GM19043 (cell line): ENCODE data around the gene CLEC4F.

Source experiments
- ATAC-seq: cut with Tn5 transposase; IDR thresholded peaks from one replicate; pipeline ENCODE4 v1.9.1; 2021; ENCODE audit warnings: low read depth; ENCODE audit not compliant: unreplicated experiment

CLEC4F gene, protein sequence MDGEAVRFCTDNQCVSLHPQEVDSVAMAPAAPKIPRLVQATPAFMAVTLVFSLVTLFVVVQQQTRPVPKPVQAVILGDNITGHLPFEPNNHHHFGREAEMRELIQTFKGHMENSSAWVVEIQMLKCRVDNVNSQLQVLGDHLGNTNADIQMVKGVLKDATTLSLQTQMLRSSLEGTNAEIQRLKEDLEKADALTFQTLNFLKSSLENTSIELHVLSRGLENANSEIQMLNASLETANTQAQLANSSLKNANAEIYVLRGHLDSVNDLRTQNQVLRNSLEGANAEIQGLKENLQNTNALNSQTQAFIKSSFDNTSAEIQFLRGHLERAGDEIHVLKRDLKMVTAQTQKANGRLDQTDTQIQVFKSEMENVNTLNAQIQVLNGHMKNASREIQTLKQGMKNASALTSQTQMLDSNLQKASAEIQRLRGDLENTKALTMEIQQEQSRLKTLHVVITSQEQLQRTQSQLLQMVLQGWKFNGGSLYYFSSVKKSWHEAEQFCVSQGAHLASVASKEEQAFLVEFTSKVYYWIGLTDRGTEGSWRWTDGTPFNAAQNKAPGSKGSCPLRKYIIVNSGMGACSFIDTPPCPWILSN

DNA sequence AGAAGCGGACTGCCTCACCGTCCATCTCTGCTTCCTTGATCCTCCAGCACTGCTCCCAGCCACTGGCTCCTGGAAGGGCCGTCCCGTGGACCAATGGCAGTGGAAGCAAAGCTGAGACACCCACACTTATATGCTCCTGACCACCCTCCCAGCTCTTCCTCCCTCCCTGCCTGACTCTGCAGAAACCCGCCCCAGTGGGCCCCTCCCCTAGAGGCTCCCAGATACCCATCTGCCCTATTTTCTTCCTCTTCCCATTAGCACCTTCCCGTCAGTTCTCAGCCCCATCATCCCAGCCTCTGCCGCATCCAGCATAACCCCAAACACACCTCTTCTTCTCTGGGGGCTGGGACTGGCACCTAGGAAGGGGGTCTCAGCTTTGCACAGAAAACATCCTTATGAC is at the start of gene CLEC4F:
TSS of gene CLEC4F (minus strand) at position 101 of the 400 bp plus-strand sequence. CDS start at position 25, 76 bp downstream.
- ATAC-seq, result no peak

DNA sequence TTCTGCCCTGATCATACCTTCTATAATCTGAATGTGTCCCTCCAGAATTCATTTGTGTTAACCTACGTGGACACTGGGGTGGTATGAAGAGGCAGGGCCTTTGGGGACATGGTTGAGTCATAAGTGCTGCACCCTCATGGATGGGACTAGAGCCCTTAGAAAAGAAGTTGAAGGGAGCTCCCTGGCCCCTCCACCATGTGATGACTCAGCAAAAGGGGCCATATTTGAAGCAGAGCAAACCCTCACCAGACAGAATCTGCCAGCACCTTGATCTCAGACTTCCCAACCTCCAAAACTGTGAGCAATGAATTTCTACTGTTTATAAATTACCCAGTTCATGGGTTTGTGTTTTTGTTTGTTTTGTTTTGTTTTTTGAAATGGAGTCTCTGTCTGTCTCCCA is 48.6 kb upstream of the CLEC4F start:
- no peak for ATAC-seq

DNA sequence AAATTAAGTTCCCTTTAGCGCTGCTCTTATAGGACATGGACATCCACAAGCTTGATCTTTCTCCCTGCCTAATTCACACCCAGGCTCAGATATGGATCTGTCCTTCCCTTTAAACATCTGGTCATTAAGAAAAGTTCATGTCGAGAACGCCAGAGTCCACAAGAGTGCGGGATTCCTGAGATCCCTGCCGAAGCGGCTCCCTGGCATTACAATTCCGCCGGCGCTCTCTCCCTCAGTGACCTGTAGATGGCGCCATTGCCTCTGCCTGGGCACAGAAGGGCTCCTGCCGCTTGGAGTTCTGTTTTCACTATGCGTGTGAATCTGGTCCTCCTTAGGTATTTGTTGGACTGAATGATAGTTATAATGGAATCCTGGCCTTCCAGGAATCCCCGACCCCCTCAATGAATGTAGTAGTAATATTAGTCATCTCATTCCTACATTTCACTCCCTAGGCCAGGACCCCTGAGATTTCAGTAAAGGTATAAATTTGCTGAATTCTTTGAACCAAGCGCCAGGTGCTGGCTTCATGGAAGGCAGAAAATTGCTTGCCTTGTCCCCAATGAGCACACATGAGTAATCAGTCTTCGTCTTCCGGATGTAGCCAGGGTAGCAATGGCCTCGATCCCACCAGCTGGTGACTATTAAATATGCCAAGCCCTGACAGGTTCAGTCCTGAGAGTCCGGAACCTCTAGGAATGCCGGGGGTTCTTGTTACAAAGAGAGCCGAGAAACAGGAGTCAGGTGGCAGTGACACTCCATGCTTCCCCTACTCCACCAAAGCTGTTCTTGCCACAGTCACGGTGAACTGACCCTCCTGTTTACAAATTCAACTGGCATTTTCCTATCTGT is 41.6 kb upstream of the CLEC4F start:
- peak; percentile 77 for ATAC-seq

DNA sequence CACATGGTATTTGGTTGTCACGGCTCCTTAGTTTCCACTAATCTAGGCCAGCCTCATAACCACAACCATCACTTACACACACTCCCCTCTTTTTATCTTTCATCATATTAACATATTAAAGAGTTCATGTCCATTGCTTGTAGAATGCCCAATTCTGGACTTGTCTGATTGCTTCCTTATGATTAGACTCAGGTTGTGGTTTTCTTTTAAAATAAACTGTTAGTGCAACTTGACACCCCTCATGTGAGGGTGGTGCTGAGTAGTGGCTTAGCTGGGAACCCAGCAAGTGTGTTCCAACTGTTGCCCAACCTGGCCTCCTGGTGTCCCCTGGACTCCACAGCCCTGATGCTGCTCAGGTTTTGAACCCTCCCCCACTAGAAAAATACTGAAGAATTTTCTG is 35.3 kb upstream of the CLEC4F start:
- ATAC-seq, result no peak

DNA sequence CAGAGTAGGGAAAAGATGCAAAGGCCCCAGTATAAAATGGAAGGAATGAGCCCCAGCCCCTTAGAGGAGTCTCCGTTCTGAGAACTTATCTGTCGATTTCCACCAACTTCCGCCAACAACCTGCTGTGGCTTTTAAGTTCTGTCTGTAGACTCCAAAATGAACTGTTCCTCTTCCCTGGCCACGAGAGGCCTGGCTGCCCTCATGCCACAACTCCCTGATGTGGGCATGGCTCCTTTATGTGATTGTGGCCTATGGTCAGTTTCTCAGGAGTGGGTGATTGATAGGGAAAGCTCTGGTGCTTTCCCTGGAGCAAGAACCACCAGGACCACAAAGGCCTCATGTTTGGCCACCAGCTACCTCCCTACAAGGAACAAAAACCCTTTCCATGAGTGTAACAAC is 34.0 kb upstream of the CLEC4F start:
- no peak for ATAC-seq

DNA sequence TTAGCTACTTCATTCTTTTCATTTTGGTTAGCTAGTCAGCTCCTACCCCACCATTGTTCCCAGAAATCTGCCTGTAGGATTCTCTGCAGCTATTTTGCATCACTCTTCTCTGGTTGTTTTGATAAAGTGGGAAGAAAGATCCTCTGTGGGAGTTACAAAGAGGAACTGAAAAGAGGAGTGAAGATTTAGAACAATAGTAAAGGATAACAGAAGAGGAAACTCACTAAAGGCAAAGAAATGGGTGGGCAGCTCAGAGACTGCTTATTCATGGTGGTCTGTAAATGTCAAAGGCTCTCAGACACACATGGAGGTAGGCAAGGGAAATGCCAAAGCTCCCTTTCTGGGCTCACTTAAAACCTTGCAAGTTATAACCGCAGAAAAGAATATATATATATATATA is 32.4 kb upstream of the CLEC4F start:
- no peak for ATAC-seq

DNA sequence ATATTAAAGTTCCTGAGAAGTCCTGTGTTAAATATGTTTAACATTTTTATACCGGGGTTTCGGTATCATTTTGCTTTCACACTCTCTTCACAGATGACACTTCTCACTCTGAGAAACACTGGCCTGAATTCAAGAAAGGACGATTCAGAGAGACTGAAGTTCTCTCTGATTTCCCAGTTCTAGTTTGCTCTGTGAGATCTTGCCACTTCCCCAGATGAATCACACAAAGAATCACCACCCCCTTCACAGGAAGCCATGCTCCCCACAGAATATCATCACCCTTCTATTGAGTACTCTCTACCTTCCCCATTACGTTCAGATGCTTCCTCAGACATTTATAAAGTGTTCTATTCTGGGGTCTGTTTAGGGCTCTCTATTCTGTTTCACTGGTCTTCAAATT is 31.3 kb upstream of the CLEC4F start:
- no peak for ATAC-seq

DNA sequence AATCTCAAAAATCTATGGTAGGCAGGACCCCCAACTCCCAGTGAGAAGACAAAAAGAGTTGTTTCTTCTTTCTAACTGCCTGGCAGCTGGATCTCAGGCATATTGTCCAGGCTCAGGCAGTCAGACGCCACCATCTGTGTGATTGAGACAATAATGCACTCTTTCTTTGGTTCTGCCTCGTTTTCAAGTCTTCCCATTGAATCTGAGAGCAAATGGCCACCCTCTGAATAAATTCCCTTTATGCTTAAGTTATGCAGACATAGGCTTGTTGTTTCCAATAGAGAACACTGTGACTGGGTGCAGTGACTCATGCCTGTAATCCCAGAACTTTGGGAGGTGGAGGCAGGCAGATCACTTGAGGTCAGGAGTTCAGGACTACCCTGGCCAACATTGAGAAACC is 30.5 kb upstream of the CLEC4F start:
- no peak for ATAC-seq

DNA sequence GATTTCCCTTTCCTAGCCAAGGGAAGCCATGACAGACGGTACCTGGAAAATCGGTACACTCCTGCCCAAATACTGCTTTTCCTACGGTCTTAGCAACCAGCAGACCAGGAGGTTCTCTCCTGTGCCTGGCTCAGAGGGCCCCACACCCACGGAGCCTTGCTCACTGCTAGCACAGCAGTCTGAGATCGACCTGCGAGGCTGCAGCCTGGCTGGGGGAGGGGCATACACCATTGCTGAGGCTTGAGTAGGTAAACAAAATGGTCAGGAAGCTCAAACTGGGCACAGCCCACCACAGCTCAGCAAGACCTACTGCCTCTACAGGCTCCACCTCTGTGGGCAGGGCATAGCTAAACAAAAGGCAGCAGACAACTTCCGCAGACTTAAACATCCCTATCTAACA is 22.0 kb upstream of the CLEC4F start:
- ATAC-seq, result no peak

DNA sequence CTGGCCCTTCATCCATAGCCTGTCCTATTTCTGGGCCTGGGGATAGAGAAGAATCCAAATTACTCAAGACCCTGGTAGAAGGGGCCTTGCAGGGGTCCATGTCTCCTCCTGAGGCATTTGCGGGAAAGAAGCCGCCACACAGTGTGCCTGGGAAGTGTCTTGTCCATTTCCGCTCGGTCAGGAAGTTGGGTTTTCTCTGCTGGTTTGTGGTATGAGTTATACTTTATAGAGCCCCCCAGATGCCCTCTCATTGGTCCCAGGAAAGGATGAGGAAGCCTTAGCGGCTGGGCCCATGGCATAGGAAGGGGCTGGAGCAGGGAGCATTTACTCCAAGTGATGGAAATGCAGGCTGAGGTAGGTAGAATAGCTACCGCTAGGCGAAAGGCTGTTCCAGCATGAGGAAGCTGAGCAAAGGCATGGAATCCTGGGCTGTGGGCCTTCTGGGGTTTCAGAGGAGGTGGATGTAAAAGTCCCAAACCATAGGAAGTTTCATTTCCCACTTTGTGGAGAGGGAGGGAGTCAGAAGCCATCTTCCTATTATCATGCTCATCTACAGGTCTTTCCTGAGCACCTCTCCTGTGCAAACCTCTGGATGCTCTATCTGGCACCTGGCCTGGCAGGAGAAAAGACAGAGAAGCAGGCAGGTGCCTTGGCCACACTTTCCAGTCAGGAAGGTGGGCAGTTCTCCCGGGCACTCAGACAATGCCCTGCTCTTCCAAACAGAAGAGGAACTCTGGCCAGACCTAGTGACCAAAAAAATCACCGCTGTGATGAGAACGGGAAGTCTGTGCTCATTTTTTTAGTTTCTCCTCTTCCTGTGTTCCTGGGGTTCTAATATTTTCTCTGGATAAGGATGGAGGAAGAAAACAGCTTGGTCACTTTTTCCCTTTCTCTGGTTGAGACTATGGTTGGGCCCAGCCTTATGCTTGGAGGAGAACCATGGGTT is 17.9 kb upstream of the CLEC4F start:
- ATAC-seq, result no peak

DNA sequence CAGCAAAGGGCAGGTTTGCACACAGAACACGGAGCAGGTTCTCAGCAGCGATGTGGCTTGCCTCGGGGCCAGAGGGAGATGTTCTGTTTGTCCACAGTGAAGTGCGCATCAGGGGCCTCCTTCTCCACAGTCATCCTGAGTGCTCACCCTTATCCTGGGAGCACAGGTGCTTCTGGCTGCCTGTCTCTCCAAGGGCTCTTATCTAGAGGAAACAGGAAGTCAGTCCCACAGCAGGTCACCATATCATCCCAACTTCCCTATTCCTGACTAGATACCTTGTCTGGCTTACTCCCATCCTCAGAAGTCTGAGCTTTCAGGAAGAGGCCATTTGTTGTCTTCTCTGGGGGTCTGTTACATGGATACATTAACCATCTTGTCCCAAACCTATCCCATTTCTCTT is 15.2 kb upstream of the CLEC4F start, which contains the start of gene CD207:
TSS of gene CD207 (minus strand) at position 174 of the 400 bp plus-strand sequence. CDS start at position 134, 40 bp downstream.
- ATAC-seq, result no peak

DNA sequence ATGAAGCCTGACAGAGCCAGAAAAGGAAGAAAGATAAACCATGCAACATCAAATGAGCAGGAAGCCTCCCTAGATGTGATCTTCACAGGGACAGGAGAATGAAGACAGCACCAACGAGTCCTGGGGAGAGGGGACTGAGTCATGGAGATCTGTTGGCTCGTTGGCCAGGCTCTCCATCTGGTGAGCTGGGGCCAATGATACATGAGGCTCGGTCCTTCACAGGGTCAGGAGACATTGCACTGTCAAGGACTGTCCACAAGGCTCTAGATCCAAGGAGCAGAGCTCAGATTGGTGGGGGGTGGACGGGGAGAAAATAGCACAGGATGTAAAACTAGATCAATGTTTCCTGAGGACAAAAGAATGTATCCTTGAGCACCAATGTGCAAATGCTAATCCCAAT is 14.5 kb upstream of the CLEC4F start:
- ATAC-seq, result no peak

DNA sequence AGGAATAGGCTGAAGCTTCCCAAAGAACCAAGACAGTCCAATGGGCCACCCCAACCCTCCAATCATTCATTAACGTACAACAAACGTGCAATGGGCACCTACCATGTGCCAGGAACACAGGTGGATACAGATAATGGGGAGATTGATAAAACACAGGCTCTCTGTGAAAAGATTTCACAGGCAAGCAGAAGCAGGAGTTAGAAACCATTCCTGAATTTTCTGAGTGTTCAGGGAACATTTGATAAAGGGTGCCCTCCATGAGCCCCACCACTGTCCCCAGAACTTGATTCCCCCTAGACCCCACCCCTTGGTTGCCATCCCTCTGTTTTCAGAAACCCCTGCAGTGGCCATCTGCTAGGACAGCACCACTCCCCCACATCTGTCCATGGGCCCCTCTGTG is 13.7 kb upstream of the CLEC4F start:
- no peak for ATAC-seq

DNA sequence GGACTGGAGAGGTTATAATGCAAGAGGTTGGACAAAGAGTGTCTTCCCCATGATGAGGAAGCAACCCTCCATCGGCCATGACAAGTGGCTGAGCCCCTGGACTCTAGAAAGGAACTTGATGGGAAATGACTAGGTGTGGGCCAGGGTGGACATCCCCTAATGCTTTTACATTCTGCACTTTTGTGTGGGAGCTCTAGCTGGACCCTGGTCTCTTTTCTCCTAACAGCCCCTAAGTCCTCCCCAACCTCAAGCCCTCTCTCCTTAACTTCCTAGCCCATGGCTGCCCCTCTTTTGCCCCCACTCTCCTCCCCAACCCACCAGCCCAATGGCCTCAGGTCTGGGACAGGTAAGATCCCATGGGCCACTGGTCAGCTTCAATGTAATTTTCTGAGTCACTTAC is 12.8 kb upstream of the CLEC4F start:
- no peak for ATAC-seq

DNA sequence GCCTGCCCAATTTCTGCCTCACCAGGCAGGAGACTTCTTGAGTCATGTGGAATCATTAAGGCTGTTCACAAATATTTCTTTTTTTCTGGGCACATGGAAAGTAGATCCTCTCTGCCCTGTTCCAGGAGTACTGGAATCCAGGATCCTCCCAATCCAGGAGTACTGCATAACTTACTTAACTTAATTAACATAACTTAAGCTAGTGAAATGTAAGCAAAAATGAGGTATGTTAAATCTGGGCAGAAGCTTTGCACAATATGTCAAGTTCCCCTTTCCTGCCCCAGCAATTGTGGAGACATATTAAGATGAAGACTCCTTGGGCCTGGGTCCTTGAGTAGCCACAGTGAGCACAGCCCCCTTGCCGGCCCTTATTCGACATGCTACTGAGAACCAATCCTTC is 12.0 kb upstream of the CLEC4F start:
- no peak for ATAC-seq

DNA sequence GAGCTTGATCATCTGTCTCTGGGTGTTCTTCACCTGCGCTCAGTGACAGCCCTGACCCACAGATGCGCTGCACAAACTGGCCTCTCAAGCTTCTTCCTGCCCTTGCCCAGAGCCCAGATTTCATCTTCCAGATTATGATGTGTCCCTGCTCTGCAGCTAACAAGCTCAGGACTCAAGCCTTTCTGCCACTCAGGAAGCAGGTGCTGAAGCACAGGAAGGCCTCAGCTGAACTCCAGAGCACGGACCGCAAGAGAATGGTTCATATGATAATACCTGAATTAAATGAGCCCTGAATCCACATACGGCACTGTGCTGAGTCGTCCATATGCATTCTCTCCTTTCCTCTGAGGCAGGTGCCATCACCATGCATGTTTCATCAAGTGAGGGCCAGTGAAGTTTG is 11.5 kb upstream of the CLEC4F start:
- ATAC-seq, result no peak

DNA sequence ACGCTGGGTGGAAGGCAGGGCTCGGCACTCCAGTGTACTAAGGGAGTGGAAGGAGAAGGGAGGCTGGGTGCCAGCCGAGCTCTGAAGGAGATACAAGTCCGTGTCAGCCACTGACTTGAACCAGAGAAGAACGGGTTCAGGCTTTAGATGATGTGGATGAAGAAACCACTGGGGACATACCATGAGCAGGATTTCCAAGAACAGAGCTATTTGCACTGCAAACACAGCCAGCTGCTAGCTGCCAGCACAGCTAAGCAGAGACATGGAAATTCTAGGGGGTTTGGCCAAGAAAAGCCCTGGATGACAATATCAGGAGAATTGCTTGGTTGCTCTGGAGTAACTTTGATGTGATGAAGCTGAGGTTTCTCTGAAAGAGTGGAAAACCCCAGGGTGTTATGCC is 10.0 kb upstream of the CLEC4F start:
- ATAC-seq, result no peak

DNA sequence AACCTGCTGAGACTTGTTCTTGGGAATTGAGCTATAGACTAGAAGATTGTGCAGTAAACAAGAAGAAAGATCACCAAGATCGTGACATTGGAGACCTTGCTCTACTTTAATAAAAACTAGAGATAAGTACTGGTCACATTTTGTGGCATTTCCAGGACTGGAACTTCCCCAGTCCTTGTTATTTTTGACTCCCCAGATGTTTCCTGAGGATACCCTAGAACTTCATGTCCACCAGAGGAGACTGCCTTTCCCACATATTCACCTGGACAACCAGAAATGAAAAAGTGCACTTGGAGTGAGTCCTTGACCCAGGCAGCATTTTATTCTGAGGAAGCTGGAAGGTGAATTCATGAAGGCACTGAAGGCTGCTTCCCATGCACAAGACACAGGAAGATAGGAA is 9.5 kb upstream of the CLEC4F start:
- ATAC-seq, result no peak

DNA sequence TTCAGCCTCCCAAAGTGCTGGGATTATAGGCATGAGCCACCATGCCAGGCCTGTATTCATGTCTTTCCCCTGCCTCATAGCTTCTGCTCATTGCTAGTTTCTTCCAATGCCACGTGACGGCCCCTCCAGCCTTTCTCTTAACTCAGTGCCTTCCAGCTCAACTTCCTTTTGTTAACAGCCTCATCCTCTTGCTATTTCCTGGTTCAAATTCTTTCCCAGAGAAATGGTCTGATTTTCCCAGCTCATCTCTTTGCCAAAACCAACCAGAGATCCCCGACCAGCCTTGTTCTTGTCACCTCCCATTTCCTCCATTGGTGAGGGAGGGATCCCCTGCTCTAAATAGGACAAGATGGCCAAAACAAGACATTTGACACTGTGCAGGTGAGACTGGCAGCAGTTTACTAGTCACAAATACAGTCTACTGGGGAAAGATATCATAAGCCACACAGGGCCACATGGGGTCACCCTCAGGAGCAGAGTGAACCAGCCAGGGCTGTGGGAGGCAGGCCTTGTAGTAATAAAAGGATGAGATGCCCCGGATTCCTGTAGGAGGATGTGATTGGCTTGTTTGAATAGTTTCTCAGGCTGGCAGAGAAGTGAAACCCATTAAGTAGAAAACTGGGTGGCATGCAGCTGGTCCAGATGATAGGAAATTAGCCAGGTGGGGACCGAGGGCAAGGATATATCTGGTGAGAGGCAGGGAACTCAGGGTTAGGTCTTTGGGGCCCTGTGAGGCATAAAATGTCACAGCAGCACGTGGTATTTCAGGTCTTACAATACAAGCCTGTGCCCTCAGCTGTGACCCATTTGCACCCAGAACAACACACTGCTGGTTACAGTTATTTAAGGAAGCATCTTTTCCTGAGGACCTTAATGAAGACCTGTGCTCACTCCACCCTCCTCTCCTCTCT is 8.8 kb upstream of the CLEC4F start:
- no peak for ATAC-seq
